GM18502 (cell line): ENCODE results near the gene LEKR1.
"Not testable (repeated sequence)": the region's sequence is repeated elsewhere in the genome, so short reads cannot be mapped to it uniquely, and the experiment has no call there.

ENCODE experiments used
- ATAC-seq: cut with Tn5 transposase; IDR thresholded peaks from one replicate; pipeline ENCODE4 v1.9.1; 2021; ENCODE audit warnings: mild to moderate bottlenecking; ENCODE audit not compliant: unreplicated experiment, poor library complexity

Gene LEKR1

GRCh38 chr3:156897851-156898250, 71.7 kb downstream of the LEKR1 start:
- not testable (repeated sequence) for ATAC-seq

- no peak for ATAC-seq
These were observed 72.2 kb downstream of the LEKR1 start for GRCh38 chr3:156898296-156898880.

- no peak for ATAC-seq
These were observed 73.8 kb downstream of the LEKR1 start for GRCh38 chr3:156899951-156900350.

GRCh38 chr3:156902916-156903315, 76.8 kb downstream of the LEKR1 start:
- no peak for ATAC-seq

GRCh38 chr3:156906275-156906674, 80.1 kb downstream of the LEKR1 start:
- ATAC-seq = no peak

GRCh38 chr3:156908398-156908797, 82.2 kb downstream of the LEKR1 start:
- ATAC-seq = no peak

- no peak for ATAC-seq
These were observed 83.9 kb downstream of the LEKR1 start for GRCh38 chr3:156910022-156910421.

- ATAC-seq = not testable (repeated sequence)
These were observed 84.7 kb downstream of the LEKR1 start for GRCh38 chr3:156910831-156911230.

GRCh38 chr3:156914300-156914699, 88.1 kb downstream of the LEKR1 start:
- not testable (repeated sequence) for ATAC-seq

- ATAC-seq = no peak
These were observed 89.2 kb downstream of the LEKR1 start for GRCh38 chr3:156915372-156915771.

- no peak for ATAC-seq
These were observed 92.6 kb downstream of the LEKR1 start for GRCh38 chr3:156918746-156919145.

- no peak for ATAC-seq
These were observed 93.7 kb downstream of the LEKR1 start for GRCh38 chr3:156919818-156920217.

GRCh38 chr3:156920399-156920798, 94.2 kb downstream of the LEKR1 start:
- no peak for ATAC-seq

- ATAC-seq = no peak
These were observed 97.2 kb downstream of the LEKR1 start for GRCh38 chr3:156923349-156923748.

- ATAC-seq = no peak
These were observed 112.6 kb downstream of the LEKR1 start for GRCh38 chr3:156938724-156939123.

- ATAC-seq = no peak
These were observed 113.2 kb downstream of the LEKR1 start for GRCh38 chr3:156939315-156939714.

GRCh38 chr3:156941311-156941710, 115.2 kb downstream of the LEKR1 start:
- no peak for ATAC-seq

- no peak for ATAC-seq
These were observed 122.5 kb downstream of the LEKR1 start for GRCh38 chr3:156948402-156949210.

GRCh38 chr3:156952011-156952410, 125.9 kb downstream of the LEKR1 start:
- no peak for ATAC-seq

GRCh38 chr3:156957715-156958114, 131.6 kb downstream of the LEKR1 start:
- no peak for ATAC-seq

- ATAC-seq = no peak
These were observed 136.9 kb downstream of the LEKR1 start for GRCh38 chr3:156963096-156963495.

- no peak for ATAC-seq
These were observed 138.4 kb downstream of the LEKR1 start for GRCh38 chr3:156964577-156964976.
